Measurements from ENCODE around the gene HOXB9.

HOXB9 gene

DNA sequence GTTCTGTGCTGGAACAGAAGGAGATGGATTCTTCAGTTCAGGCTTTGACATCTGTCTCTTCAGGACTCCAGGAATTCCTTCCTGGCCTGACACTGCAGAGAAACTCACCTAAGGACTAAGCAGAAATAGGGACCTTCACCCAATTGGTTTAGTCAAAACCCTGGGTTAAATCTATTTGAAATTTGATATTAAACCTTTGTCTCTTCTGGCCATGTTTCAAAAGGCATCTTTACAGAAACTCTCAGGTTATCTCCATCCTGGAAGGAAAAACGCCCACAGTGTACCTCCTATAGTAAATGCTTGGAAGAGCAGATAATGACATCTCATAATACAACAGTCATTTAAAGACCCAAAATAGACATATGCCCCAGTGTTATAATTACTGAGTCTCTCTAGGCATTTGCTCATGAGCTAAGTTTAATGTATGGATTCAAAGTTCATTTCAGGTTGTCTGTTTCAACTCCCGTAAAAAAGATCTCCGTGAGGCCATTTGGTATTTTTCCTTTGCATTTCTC, 42.4 kb downstream of the HOXB9 start:
- DNase-seq (ENCODE audit: low spot score): no peak

DNA sequence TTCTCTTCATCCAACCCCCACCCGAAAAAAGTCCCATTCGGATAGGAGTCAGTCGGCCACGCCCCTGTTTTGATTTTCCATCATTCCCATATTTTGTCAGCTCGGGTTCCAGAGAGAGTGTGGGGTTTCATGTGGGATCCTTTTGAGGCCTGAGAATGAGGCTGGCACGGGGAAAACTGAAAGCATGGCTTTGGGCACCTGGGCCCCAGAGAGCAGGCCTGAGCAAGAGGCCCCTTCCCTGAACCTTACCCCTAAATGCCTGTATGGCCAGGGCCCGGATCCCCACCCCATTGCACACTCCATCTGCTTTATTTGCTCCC, 43.4 kb downstream of the HOXB9 start:
- no peak for DNase-seq (ENCODE audit: low spot score)

DNA sequence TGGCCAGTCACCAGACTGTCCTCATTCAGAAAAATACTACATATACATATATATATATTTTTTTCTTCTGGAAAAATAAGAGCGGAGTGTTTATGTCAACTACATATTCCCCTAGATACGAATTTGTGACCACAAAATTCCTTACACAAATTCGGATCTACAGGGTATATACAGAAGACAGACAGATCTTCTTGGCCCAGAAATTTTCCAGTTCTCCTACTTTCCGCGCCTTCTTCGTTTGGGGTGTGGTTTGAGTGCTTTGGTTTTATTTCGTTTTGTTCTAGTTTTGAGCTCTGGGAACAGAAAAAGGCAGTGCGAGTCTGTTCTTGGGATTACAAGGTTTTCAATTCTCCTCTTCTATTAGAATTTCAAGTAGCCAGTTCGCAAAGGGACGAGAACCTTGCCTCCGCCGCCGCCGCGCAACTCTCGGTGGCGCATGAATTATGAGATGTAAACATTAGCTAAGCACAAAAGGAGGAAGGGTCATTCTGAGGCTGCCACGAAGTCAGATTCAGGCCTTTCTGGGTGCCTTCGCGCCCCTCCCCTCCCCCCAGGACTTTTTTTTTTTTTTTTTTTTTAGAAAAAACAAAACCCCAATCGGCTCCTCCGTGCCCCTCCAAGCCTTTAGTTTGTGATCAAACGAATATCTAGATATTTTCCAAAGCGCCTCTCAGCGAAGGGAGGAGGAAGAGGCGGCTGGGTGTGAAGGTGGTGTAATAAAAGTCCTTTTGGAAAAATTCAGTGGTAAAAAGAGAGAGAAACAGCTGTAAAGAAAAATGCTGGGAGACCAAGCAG, 46.2 kb downstream of the HOXB9 start:
- no peak for DNase-seq (ENCODE audit: low spot score)

DNA sequence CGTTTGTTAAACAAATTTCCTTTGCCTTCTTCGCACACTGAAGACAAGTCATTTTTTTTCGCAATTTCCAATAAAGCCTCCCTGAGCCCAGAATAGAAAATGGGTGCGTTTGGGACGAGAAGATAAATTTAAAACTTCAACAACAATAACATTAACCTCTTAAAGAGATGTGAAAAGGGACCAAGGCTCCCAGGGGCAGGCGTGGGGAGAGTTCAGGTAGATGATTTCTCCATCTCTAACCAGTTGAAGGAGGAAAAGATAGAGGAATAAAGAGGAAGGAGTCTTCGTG, 46.7 kb downstream of the HOXB9 start:
- no peak for DNase-seq (ENCODE audit: low spot score)

DNA sequence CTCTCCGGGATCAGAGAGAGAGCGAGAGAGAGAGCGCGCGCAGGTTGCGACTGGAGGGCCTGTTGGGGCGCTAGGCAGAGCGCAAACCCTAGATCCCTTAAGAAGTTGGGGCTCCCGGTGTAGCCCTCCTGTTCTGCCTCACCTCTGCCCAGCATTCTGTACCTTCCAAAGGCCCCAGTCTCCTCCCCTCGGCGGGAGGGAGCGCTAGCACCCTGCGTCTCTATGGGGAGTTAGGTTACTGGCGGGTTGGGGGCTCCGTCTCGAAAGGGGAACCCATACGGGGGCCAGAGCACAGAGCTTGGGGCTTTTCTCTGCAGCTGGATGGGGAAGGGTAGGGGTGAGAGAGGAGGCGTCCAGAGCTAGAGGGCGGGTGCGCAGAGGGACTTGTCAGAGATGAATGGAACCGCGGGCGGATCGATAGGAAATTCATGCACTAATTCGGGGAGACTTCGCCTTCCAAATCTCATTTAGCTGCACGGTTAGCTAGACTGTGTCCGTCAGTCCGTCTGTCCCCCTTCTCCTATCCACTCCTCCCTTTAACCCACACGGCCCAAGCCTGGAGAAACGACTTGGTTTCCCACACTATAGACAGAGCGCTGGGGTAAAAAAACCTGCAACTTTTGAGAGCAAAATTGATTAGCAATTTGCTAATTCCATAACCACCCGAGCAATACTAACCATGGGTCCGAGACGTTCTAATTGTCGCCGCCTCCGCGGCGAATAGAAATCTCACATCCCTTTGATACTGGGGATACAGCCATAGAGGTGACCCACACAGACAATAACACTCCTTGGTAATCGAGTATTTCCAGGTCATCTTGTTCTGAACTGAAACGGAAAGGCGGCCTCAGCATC, 47.3 kb downstream of the HOXB9 start:
- no peak for DNase-seq (ENCODE audit: low spot score)

DNA sequence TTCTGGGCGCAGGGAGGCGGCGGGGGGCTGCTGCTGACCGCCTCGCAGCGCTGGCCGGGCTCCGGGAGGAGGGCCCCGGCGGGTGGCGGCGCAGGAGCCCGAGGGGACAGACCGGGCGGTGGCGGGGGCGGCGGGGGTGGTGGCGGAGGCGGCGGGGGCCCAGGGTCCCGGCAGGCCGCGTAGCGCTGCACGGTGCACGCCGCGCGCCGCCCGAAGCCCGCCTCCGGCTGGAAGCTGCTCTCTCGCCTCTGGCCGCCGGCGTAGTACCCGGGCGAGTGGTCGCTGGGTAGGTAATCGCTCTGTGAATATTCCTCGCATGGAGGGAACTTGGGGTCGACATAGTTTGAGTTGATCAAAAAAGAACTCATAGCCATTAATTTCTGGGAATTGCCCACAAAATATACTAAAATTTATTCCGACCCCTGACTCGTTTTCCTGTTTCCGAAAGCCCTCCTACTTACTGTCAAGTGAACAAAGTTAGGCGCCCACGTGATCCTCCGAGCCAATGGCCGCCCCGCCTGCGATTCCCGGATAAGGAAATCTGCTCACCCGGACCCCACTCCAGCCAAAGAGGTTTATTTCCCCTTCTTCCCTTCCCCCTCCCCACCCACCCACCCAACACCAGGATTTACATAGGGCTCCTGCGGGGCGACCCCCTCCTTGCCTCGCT, 48.1 kb downstream of the HOXB9 start, which contains the start of gene HOXB4:
Gene HOXB4 (minus strand): TSS at position 405 of the 670 bp plus-strand sequence. CDS start 31 bp downstream, at position 374.
- DNase-seq (ENCODE audit: low spot score): peak; percentile 74

DNA sequence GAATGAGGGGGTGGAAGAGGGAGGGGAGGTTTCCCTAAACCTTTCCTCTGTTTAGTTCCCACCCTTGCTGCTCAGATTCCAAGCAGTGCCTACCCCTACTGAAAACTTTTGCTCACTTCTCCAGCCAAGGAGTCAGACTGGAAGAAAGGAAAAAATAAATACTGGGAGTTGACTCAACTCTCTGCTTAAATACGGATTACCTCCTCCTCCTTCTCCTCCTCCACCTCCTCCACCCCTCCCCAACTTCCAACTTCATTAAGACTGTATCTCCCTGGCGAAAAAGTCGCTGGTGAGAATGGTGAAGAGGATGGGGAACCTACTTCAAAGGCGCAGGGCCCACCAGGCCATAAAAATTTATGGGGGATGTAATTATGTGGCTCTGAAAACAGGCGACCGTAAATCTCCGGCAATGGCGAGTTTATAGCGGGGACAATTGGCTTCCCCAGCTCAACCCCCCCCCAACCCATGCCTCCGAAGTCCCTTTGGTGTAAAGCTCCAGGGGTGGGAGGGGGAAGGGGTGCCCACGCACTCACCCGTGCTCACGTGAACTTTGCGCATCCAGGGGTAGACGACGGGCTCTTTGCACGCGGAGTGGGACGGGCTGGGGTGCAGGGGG, 48.7 kb downstream of the HOXB9 start:
- DNase-seq (ENCODE audit: low spot score): no peak

DNA sequence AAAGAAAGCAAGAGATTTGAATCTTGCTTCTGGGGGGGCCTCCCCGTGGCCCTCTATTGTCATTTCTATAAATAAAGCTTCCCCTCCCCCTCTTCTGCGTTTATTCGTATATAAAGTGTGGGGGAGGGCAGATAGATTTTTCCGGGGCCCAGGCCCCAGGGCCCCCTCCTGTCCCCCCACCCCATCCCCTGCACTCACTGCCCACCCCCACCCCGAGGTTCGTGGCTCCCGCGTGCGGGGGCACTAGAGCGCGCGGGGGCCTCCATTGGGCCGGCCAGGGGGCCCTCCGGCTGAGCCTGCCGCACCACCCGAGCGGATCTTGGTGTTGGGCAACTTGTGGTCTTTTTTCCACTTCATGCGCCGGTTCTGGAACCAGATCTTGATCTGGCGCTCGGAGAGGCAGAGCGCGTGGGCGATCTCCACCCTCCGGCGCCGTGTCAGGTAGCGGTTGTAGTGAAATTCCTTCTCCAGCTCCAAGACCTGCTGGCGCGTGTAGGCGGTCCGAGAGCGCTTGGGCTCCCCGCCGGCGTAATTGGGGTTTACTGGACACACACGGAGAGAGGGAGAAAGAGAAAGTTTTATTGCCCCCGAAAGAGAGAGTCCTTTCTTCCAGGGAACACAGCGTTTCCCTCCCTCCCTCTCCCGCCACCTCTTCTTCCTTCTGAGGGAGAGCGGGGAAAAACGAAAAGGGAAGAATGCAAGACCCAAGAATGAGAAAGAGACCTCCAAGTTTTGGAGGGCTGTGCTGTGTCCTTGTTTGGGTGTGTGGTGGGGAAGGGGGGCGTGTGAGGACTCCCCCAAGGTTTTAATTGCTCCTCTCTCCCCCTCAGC, 49.5 kb downstream of the HOXB9 start:
- no peak for DNase-seq (ENCODE audit: low spot score)

DNA sequence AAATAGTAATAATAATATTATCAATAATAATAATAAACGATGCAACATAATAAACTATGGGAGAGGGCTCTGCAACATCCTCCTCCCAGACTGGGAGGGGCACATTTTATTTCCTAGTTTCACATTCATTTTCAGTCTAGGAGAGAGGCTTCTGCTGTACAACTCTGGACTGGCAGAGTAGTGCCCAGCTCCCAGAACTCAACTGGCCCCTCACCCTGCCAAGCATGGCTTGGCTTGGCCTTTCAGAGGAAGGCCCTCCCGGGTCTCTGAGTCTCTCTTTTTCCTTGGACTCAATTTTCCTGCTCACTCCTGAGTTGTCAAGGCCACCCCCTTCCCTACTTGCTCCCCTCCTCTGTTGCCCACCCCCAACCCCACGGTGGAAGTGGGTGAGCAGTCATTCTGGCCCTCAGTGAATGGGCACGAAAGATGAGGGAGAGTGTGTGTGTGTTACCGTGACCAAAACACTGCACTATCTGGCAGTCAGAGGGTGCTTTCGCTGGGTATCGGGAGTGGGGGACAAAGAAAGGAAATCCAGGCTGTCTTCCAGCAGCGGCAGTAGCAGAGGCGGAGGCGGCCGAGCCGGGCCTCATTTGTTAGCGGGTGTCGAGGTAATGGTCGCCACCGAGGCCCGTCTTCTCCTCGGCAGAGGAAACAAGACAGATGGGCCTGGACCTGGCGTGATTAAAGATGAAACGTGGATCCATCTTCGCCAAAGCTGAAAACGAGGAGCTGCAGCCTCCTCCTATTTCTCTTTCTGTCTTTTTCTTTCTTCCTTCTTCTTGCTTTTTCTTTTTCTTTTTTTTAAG, 50.3 kb downstream of the HOXB9 start:
- no peak for DNase-seq (ENCODE audit: low spot score)

DNA sequence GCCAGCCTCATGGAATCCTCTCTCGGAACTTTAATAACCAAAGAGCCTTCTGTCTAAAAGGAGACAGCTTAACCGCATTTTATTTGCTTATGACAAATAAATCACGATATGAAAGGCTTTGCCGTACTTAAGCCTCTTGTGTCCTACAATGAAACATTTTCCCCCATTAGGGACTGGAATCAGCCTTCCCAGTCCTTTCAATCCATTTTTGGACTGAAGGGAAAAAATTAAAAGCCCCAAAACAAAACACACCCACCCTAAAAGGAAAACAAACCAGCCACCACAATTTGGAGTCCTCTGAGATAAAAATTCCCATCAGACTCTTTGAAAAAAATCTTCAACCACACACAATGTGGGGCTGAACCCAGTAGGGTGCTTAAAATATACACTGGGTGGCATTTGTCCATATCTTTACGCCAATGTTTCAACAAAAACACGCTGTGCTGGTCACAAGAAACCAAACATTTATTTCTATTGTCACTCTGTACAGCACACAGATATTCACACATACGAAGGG, 51.0 kb downstream of the HOXB9 start:
- no peak for DNase-seq (ENCODE audit: low spot score)

DNA sequence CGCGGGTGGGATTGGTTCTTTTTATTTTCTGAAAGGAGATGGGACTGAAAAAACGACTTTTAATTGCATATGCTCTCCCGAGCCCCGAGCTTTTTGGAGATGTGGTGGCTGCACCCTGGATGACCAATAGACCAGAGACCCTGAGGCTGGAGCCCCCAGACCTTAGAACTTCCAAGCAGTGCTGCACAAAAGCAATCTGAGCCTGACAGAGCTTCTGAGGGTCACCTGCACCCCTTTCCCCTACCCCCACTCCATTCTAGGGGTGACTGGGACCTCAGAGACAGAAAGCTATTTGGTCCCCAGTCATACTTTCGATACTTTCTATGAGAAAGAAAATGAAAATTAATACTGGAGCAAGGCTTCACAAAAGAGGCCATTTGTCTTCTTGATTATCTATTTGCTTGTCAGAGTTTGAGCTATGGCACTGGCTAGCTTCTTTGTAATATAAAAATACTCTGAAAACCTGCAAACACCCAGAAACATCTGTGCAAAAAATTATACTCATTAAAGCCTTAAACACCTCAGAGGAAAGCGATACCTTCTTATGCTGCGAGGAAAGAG, 51.6 kb downstream of the HOXB9 start:
- no peak for DNase-seq (ENCODE audit: low spot score)

DNA sequence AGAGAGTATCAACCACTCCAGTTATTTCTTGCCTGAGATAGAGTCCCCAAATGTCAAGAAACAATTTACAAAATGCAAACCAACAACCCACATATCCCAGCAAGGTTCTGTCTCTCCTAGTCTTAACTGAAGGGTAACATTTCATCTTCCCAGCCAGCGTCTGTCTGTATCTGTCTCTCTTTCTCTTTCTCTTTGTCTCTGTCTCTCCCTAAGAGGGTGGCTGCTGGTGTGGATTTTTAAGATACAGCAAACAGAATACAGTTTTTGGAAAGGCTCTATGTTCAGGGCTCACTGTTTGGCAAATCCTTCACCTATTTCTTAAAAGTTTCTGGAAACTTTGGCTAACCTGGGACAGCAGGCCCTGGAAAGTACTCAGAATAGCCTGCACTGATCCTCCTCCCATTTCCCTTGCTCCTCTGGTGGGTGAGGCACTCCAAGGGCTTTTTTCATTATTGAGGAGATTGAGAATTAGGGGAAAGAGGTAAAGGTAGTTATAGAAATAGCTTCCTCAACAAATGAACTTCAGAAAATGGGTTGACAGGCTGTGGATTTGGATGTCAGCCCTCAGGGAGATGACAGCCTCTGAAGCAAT, 54.2 kb downstream of the HOXB9 start:
- no peak for DNase-seq (ENCODE audit: low spot score)
